GM19372 (cell line): Measurements from ENCODE around the gene EPHB1.

Source experiments
- ATAC-seq: cut with Tn5 transposase; IDR thresholded peaks from one replicate; pipeline ENCODE4 v1.9.1; 2021; ENCODE audit warnings: mild to moderate bottlenecking, low read depth, moderate library complexity; ENCODE audit not compliant: unreplicated experiment

EPHB1 gene

GRCh38 chr3:135140591-135140990, 345.5 kb downstream of the EPHB1 start:
- ATAC-seq = no peak

- no peak for ATAC-seq
These were observed 346.1 kb downstream of the EPHB1 start for GRCh38 chr3:135141160-135141559.

- ATAC-seq = no peak
These were observed 346.6 kb downstream of the EPHB1 start for GRCh38 chr3:135141672-135142071.

GRCh38 chr3:135142530-135142929, 347.5 kb downstream of the EPHB1 start:
- ATAC-seq = no peak

GRCh38 chr3:135143474-135143873, 348.4 kb downstream of the EPHB1 start:
- ATAC-seq = no peak

GRCh38 chr3:135145581-135145980, 350.5 kb downstream of the EPHB1 start:
- no peak for ATAC-seq

GRCh38 chr3:135147657-135148056, 352.6 kb downstream of the EPHB1 start:
- ATAC-seq = no peak

- no peak for ATAC-seq
These were observed 353.4 kb downstream of the EPHB1 start for GRCh38 chr3:135148398-135149020.

- no peak for ATAC-seq
These were observed 354.9 kb downstream of the EPHB1 start for GRCh38 chr3:135149707-135150681.

GRCh38 chr3:135154186-135154585, 359.1 kb downstream of the EPHB1 start:
- no peak for ATAC-seq

GRCh38 chr3:135155228-135155627, 360.2 kb downstream of the EPHB1 start:
- no peak for ATAC-seq

GRCh38 chr3:135155791-135156190, 360.7 kb downstream of the EPHB1 start:
- no peak for ATAC-seq

GRCh38 chr3:135157045-135157740, 362.1 kb downstream of the EPHB1 start:
- no peak for ATAC-seq

- ATAC-seq = no peak
These were observed 363.5 kb downstream of the EPHB1 start for GRCh38 chr3:135158520-135158919.

- no peak for ATAC-seq
These were observed 364.7 kb downstream of the EPHB1 start for GRCh38 chr3:135159681-135160247.

- ATAC-seq = no peak
These were observed 366.4 kb downstream of the EPHB1 start for GRCh38 chr3:135161425-135161824.

GRCh38 chr3:135163701-135164100, 368.6 kb downstream of the EPHB1 start:
- no peak for ATAC-seq

GRCh38 chr3:135165260-135165659, 370.2 kb downstream of the EPHB1 start:
- ATAC-seq = no peak

- ATAC-seq = no peak
These were observed 371.3 kb downstream of the EPHB1 start for GRCh38 chr3:135166266-135166825.

GRCh38 chr3:135168822-135169221, 373.8 kb downstream of the EPHB1 start:
- no peak for ATAC-seq
